Cerebellar cortex (tissue), 1 donor: ENCODE measurements around the gene GNAT1.
"Not testable (repeated sequence)": the region's sequence is repeated elsewhere in the genome, so short reads cannot be mapped to it uniquely, and the experiment has no call there.

ENCODE experiments used
- DNase-seq: peaks from one replicate; pipeline ENCODE4 v3.0.0-alpha.2; 2015; ENCODE audit warnings: low spot score

The GNAT1 gene

GRCh38 chr3:50222169-50222528 lies 30.7 kb downstream of the GNAT1 start:
- no peak for DNase-seq

GRCh38 chr3:50224639-50225038 lies 33.2 kb downstream of the GNAT1 start:
- DNase-seq = no peak

GRCh38 chr3:50226888-50227389 lies 35.5 kb downstream of the GNAT1 start:
- peak; percentile 49 for DNase-seq

GRCh38 chr3:50227390-50228183 lies 36.2 kb downstream of the GNAT1 start:
- peak; percentile 92 for DNase-seq

GRCh38 chr3:50228184-50228763 lies 36.9 kb downstream of the GNAT1 start:
- DNase-seq = not testable (repeated sequence)

- no peak for DNase-seq
These were observed 38.1 kb downstream of the GNAT1 start for GRCh38 chr3:50229490-50229889.

GRCh38 chr3:50230104-50230793 lies 38.8 kb downstream of the GNAT1 start:
- no peak for DNase-seq

GRCh38 chr3:50230794-50231125 lies 39.4 kb downstream of the GNAT1 start:
- DNase-seq = no peak

GRCh38 chr3:50231581-50231980 lies 40.2 kb downstream of the GNAT1 start:
- no peak for DNase-seq

- no peak for DNase-seq
These were observed 40.9 kb downstream of the GNAT1 start for GRCh38 chr3:50232303-50232702.

- no peak for DNase-seq
These were observed 41.8 kb downstream of the GNAT1 start for GRCh38 chr3:50233176-50233575.

- DNase-seq = peak; percentile 98
These were observed 44.5 kb downstream of the GNAT1 start, which contains the start of gene GNAI2 for GRCh38 chr3:50235716-50236483. Gene GNAI2 (plus strand): TSS chr3:50236204. CDS start chr3:50236336, 132 bp downstream.

- no peak for DNase-seq
These were observed 45.2 kb downstream of the GNAT1 start for GRCh38 chr3:50236484-50237132.

- no peak for DNase-seq
These were observed 45.8 kb downstream of the GNAT1 start for GRCh38 chr3:50237133-50237651.

GRCh38 chr3:50237754-50238548 lies 46.5 kb downstream of the GNAT1 start:
- DNase-seq = no peak

- DNase-seq = peak; percentile 55
These were observed 47.2 kb downstream of the GNAT1 start for GRCh38 chr3:50238549-50239026.

- no peak for DNase-seq
These were observed 48.2 kb downstream of the GNAT1 start for GRCh38 chr3:50239649-50240048.

- no peak for DNase-seq
These were observed 49.8 kb downstream of the GNAT1 start for GRCh38 chr3:50241163-50241562.

GRCh38 chr3:50241713-50242380 lies 50.4 kb downstream of the GNAT1 start:
- no peak for DNase-seq

- no peak for DNase-seq
These were observed 51.0 kb downstream of the GNAT1 start for GRCh38 chr3:50242381-50242770.
